Measurements from ENCODE around the gene NRN1L.

- no peak for TF ChIP-seq LEF1 (IDR thresholded peaks at IDR 0.05; ENCODE audit: borderline replicate concordance)
- no peak for TF ChIP-seq SUZ12 (IDR thresholded peaks at IDR 0.05)
- TF ChIP-seq BHLHE40 (IDR thresholded peaks at IDR 0.05; ENCODE audit: borderline replicate concordance): no peak
- no peak for TF ChIP-seq SP1 (IDR thresholded peaks at IDR 0.05)
- TF ChIP-seq CTBP1 (IDR thresholded peaks at IDR 0.05; ENCODE audit: borderline replicate concordance): no peak
- TF ChIP-seq FOXA1 (IDR thresholded peaks at IDR 0.05): no peak
- no peak for TF ChIP-seq HDGF (IDR thresholded peaks at IDR 0.05; ENCODE audit: borderline replicate concordance)
- TF ChIP-seq TARDBP (IDR thresholded peaks at IDR 0.05): no peak
- no peak for TF ChIP-seq ELF4 (IDR thresholded peaks at IDR 0.05)
- TF ChIP-seq FOXK2 (IDR thresholded peaks at IDR 0.05): no peak
- no peak for TF ChIP-seq ZNF384 (IDR thresholded peaks at IDR 0.05)
- TF ChIP-seq FOXM1 (IDR thresholded peaks at IDR 0.05; ENCODE audit: borderline replicate concordance): no peak
Measured at GRCh38 chr16:67878846-67879245, 5.8 kb upstream of the NRN1L start.
